ENCODE data around the gene CMTM7. TPM values are rescaled to one million over a fixed set of nuclear protein-coding genes. Genes with fewer than 3 reads are reported as not detected.
A peak's percentile ranks its signal among the peaks of the same experiment; 100 is the strongest.

Gene CMTM7
- total RNA-seq, 1 donor from 2014 or later: 11.8 TPM

DNA sequence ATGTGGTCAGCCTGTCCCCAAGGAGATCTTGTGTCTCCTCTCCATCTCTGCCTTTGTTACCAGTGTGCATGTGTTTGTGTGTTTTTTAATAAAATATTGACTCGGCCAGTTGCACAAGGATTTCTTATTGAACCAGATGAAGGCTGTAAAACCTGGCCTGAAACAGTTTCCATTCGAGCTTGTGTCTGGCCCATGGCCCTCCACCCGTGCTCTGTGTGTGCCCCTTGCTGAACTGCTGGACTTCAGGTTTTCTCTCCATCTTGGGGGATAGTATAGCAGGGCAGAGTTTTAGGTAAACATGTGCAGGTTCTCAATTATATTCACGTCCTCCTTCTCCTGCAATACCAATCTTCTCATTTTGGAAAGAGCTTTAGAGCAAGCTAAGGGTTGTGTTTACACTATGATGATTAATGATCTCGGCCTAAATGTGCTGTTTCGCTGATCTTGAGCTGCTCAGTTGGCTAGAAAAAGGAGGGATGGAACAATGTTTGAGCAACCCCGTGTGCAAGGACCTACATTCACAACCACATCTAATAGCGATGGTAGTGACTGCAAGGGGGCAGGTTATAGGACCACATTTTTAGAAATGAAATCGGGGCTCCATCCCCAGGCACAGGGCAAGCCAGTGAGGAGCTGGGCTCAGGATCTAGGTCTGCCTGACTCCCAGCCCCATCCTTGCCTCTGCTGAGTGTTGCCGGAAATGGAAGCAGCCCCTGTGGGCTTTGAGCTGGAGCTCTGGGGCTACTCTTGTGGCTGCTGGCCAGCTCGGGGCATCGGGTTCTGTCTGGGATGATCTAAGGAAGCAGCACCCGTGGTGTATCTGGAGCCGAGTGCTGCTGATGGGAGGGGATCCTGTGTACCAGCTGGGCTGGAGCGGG, 63.3 kb downstream of the CMTM7 start:
- no peak overlapping the region for H3K9ac ChIP-seq
- no peaks in the 10 kb centered on the region for H3K9me3 ChIP-seq (ENCODE audit: low read depth)
- Mint-ChIP-seq H3K36me3 (peaks cover 3% of the 10 kb centered on the region), H3K9me3 (no peaks in the 10 kb centered on the region), H3K27ac (no peak overlapping the region), H3K27me3 (ENCODE audit: insufficient read depth, low read depth) (peaks cover 5% of the 10 kb centered on the region), H3K4me3 (no peak overlapping the region), H3K4me1 (peaks cover 22% of the 10 kb centered on the region)
- no peak overlapping the region for H3K27ac ChIP-seq
- H3K36me3 ChIP-seq: no peaks in the 10 kb centered on the region
- TF ChIP-seq EZH2phosphoT487 (IDR thresholded peaks at IDR 0.05): no peak
- TF ChIP-seq, protein P1, sequence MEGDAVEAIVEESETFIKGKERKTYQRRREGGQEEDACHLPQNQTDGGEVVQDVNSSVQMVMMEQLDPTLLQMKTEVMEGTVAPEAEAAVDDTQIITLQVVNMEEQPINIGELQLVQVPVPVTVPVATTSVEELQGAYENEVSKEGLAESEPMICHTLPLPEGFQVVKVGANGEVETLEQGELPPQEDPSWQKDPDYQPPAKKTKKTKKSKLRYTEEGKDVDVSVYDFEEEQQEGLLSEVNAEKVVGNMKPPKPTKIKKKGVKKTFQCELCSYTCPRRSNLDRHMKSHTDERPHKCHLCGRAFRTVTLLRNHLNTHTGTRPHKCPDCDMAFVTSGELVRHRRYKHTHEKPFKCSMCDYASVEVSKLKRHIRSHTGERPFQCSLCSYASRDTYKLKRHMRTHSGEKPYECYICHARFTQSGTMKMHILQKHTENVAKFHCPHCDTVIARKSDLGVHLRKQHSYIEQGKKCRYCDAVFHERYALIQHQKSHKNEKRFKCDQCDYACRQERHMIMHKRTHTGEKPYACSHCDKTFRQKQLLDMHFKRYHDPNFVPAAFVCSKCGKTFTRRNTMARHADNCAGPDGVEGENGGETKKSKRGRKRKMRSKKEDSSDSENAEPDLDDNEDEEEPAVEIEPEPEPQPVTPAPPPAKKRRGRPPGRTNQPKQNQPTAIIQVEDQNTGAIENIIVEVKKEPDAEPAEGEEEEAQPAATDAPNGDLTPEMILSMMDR (IDR thresholded peaks at IDR 0.05): no peak
- H3K4me2 ChIP-seq: no peak overlapping the region
- H3K4me1 ChIP-seq: peaks cover 50% of the 10 kb centered on the region
- no peaks in the 10 kb centered on the region for H3K79me2 ChIP-seq (ENCODE audit: low read depth)
- no peaks in the 10 kb centered on the region for H3K27me3 ChIP-seq
- no peak overlapping the region for H3K4me3 ChIP-seq
- DNase-seq (ENCODE audit: low spot score): no peak
- peaks cover 7% of the 10 kb centered on the region for H4K20me1 ChIP-seq (ENCODE audit: low read depth)
- no peak overlapping the region for H2AFZ ChIP-seq (replicated peaks)
- H3F3A ChIP-seq (ENCODE audit: low read depth): peaks cover 13% of the 10 kb centered on the region

DNA sequence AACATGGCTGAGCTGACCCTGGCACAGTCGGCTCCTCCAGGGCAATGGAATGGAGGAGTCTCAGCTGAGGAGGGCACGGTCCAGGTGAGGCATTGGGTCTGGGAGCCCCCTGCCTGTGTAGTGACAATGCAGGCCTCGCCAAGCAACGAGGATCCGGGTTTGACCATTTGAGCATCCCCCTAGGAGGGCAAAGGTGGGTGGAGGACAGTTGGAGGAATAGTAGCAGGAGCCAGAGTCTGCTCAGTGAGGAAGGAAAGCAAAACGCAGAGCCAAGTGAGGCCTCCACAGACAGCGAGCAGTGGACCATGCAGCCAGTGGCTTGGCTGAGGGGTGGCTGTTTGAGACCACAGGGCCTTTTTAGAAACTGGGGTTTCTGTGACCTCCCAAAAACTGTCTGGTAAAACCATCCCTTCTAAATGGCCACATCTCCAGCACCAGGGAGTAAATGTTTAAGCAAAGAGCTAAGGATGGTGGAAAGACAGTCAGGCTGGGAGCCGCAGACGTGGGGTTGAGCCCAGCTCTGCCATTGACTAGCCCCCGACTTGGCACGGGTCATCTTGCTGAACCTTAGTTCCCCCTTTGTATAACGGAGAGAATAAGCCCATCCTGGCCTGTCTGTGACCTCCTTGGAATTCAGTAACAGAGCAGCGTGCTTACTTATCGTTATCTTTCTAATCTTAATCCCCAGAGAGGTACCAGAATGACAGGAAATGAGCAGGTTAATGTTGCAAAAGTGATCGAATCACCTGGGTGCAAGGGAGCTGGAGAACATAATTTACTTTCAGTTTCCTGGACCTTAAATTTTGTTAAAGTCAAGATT, 64.2 kb downstream of the CMTM7 start:
- Mint-ChIP-seq H3K36me3 (peaks cover 3% of the 10 kb centered on the region), H3K9me3 (no peaks in the 10 kb centered on the region), H3K4me1 (peaks cover 16% of the 10 kb centered on the region), H3K27ac (peak overlapping the region; percentile 29), H3K27me3 (ENCODE audit: insufficient read depth, low read depth) (peaks cover 5% of the 10 kb centered on the region), H3K4me3 (no peak overlapping the region)
- no peak overlapping the region for H3K27ac ChIP-seq
- no peaks in the 10 kb centered on the region for H3K79me2 ChIP-seq (ENCODE audit: low read depth)
- peaks cover 50% of the 10 kb centered on the region for H3K4me1 ChIP-seq
- no peaks in the 10 kb centered on the region for H3K27me3 ChIP-seq
- H3K9ac ChIP-seq: no peak overlapping the region
- H3F3A ChIP-seq (ENCODE audit: low read depth): peaks cover 21% of the 10 kb centered on the region
- no peaks in the 10 kb centered on the region for H3K9me3 ChIP-seq (ENCODE audit: low read depth)
- DNase-seq (ENCODE audit: low spot score): no peak
- H3K36me3 ChIP-seq: no peaks in the 10 kb centered on the region
- peaks cover 15% of the 10 kb centered on the region for H4K20me1 ChIP-seq (ENCODE audit: low read depth)
- no peak overlapping the region for H3K4me2 ChIP-seq
- no peak overlapping the region for H2AFZ ChIP-seq (replicated peaks)
- H3K4me3 ChIP-seq: no peak overlapping the region
- TF ChIP-seq EZH2phosphoT487 (IDR thresholded peaks at IDR 0.05) (no peak), EZH2 (IDR thresholded peaks at IDR 0.05) (no peak)
- TF ChIP-seq, protein P1 (IDR thresholded peaks at IDR 0.05): no peak

DNA sequence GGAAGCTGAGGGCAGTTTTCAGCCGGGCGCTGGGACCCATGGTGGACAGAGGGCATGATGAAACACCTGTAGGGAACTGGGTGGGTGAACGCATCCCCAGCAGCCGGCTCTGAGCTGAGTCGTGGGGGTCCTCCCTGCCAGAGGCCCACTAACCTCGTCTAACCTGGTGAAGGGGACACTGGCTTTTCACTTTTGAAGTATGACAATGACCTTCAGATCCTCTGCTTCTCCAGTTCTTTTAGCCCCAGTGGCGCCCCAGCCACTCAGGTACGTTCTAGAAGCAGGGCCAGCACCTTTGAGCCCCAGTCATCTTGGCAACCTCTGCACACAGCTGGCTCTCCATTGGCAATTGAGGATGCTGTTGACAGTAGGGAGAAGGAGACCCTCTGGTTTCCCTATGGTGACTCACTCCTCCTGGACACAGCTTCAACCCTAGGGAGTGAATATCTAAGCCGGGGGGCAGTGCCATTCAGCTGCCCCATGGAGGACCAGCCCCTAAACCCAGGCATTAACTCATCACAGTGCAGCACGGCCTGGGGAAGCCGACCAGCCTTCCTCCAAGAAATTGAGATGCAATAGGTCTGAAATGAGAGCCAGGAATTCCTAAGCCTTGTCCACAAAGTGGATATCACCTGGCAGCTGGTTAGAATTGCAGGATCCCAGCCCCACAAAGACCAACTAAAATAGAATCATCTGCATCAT, 64.9 kb downstream of the CMTM7 start:
- peaks cover 3% of the 10 kb centered on the region for H3K36me3 Mint-ChIP-seq
- H3K9me3 Mint-ChIP-seq: no peaks in the 10 kb centered on the region
- no peaks in the 10 kb centered on the region for H3K9me3 ChIP-seq (ENCODE audit: low read depth)
- H3K4me1 Mint-ChIP-seq: peaks cover 14% of the 10 kb centered on the region
- TF ChIP-seq EZH2 (IDR thresholded peaks at IDR 0.05) (no peak), EZH2phosphoT487 (IDR thresholded peaks at IDR 0.05) (no peak)
- TF ChIP-seq, protein P1 (IDR thresholded peaks at IDR 0.05): no peak
- no peak overlapping the region for H3K27ac Mint-ChIP-seq
- no peak overlapping the region for H3K4me3 ChIP-seq
- no peaks in the 10 kb centered on the region for H3K79me2 ChIP-seq (ENCODE audit: low read depth)
- H3K27me3 ChIP-seq: no peaks in the 10 kb centered on the region
- H3K36me3 ChIP-seq: no peaks in the 10 kb centered on the region
- H3K4me3 Mint-ChIP-seq: no peak overlapping the region
- no peak overlapping the region for H3K4me2 ChIP-seq
- peaks cover 49% of the 10 kb centered on the region for H3K4me1 ChIP-seq
- peaks cover 16% of the 10 kb centered on the region for H4K20me1 ChIP-seq (ENCODE audit: low read depth)
- H3F3A ChIP-seq (ENCODE audit: low read depth): peaks cover 16% of the 10 kb centered on the region
- H3K9ac ChIP-seq: no peak overlapping the region
- no peak for DNase-seq (ENCODE audit: low spot score)
- H2AFZ ChIP-seq (replicated peaks): no peak overlapping the region
- peaks cover 5% of the 10 kb centered on the region for H3K27me3 Mint-ChIP-seq (ENCODE audit: insufficient read depth, low read depth)
- no peak overlapping the region for H3K27ac ChIP-seq

Data from neural progenitor cell (in vitro differentiated cells).